Fibroblast of lung (primary cell): Measurements from ENCODE around the gene BRD1.

Experiments used
- CTCF ChIP-seq, 2 donors: IDR thresholded peaks in 1 of 2; conservative IDR thresholded peaks in 1 of 2; 1 replicate in 1 of 2; 2 replicates in 1 of 2; pipeline ENCODE4 v1.5.1; 2011 to 2012; ENCODE audit warnings: low read length in 2 of 2, control low read depth in 1 of 2, inconsistent platforms in 1 of 2, low read depth in 1 of 2, mild to moderate bottlenecking in 1 of 2
- EZH2 ChIP-seq: IDR thresholded peaks from 2 replicates; pipeline ENCODE4 v1.5.1; 2012; ENCODE audit warnings: low read length, control low read depth, mild to moderate bottlenecking; ENCODE audit errors: missing control alignments

GRCh38 chr22:49856343-49856742, 28.7 kb upstream of the BRD1 start:
- TF ChIP-seq CTCF (conservative IDR thresholded peaks at IDR 0.05 in 1 of 2, IDR thresholded peaks at IDR 0.05 in 1 of 2; ENCODE audit: low read depth in 1 of 2, low read length in 2 of 2) (no peak), EZH2 (no peak)
